ACC112 (cell line): ENCODE measurements around the gene NAALADL2.
"Not testable (repeated sequence)": the region's sequence is repeated elsewhere in the genome, so short reads cannot be mapped to it uniquely, and the experiment has no call there.

Source experiments
- H2AFZ ChIP-seq: fragments of 200-600 bp; sonication (generic); one replicate; pipeline ENCODE4 v1.6.0; 2017; ENCODE audit warnings: antibody characterized with exemption, low read length; ENCODE audit not compliant: unreplicated experiment
- H3K27ac ChIP-seq: fragments of 200-600 bp; sonication (generic); 2 replicates; pipeline ENCODE4 v1.5.1; 2014; ENCODE audit warnings: low read depth, mild to moderate bottlenecking, antibody characterized with exemption, low read length, moderate library complexity
- H3K27me3 ChIP-seq: fragments of 200-600 bp; sonication (generic); 2 replicates; pipeline ENCODE4 v1.6.1; 2014; ENCODE audit warnings: mild to moderate bottlenecking, antibody characterized with exemption, low read length, moderate library complexity, mixed read lengths; ENCODE audit not compliant: insufficient read depth
- H3K36me3 ChIP-seq: fragments of 200-600 bp; sonication (generic); 2 replicates; pipeline ENCODE4 v1.6.1; 2016; ENCODE audit warnings: mild to moderate bottlenecking, antibody characterized with exemption, low read length, moderate library complexity, mixed read lengths; ENCODE audit not compliant: insufficient read depth
- H3K4me1 ChIP-seq: fragments of 200-600 bp; sonication (generic); one replicate; pipeline ENCODE4 v1.6.1; 2016; ENCODE audit warnings: low read length, mixed read lengths; ENCODE audit not compliant: insufficient read depth, unreplicated experiment, control insufficient read depth
- H3K4me3 ChIP-seq: fragments of 200-600 bp; sonication (generic); 2 replicates; pipeline ENCODE4 v1.5.1; 2014; ENCODE audit warnings: mild to moderate bottlenecking, low read depth, low read length
- H3K79me2 ChIP-seq: fragments of 200-600 bp; sonication (generic); one replicate; pipeline ENCODE4 v1.6.0; 2016; ENCODE audit warnings: low read length; ENCODE audit not compliant: control insufficient read depth, unreplicated experiment, insufficient read depth

Gene NAALADL2

DNA sequence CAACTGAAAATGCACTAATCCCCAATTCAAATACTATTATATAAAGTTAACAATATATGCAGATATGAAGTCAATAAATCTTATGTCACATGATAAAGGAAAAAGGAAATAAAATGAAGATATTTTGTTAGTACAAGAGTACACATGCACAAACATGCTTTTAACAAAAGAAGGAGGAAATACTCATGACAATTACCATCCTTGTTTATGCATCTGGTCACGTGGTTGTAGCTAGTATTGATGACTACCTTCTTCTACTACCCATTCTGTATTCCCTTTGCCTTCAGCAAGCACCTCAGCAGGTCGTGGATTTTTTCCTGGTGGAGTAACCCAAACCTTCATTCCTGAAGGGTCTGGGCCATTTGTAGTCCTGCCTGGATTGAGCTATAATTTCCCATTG is 669.6 kb downstream of the NAALADL2 start:
- H3K79me2 ChIP-seq, H3K4me1 ChIP-seq, H3K36me3 ChIP-seq: not testable (repeated sequence)

DNA sequence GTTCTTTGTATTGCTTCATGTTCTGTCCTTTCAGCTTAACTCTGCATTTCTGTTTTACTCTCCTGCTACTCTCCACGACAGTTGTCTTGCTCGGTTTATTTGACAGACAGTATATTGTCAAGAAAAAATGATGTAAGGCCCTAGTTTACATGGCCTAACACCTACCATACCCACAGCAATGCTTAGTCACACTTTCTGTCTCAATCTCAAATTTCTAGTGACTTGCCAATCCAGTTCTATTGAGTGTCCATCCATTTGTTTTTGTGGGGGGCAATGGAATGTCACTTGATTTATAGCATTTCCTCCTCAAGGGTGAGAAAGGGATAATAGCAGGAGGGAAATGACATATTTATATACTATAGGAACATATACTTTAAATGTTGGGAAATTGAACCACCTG is 676.2 kb downstream of the NAALADL2 start:
- Histone ChIP-seq H3K4me3 (no peak overlapping the region), H3K27ac (no peak overlapping the region), H3K4me1 (no peaks in the 10 kb centered on the region), H2AFZ (no peak overlapping the region), H3K79me2 (no peaks in the 10 kb centered on the region), H3K36me3 (no peaks in the 10 kb centered on the region; the same call in 1 of the 2 replicates), H3K27me3 (no peaks in the 10 kb centered on the region)

More for the DNA sequence above, 669.6 kb downstream of the NAALADL2 start:
- H3K4me3 ChIP-seq, H3K27ac ChIP-seq, H3K27me3 ChIP-seq, H2AFZ ChIP-seq: not testable (repeated sequence)

DNA sequence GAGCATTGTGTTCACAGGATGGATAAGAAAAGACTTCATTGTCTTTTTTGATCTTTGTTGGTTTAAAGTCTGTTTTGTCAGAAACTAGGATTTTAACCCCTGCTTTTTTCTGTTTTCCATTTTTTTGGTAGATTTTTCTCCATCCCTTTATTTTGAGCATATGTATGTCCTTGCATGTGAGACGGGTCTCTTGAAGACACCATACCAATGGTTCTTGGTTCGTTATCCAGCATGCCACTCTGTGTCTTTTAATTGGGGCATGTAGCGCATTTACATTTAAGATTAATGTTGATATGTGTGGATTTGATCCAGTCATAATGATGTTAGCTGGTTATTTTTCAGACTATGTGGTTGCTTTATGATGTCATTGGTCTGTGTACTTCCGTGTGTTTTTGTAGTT is 687.0 kb downstream of the NAALADL2 start:
- Histone ChIP-seq H3K36me3 (no peaks in the 10 kb centered on the region), H3K79me2 (no peaks in the 10 kb centered on the region), H3K27ac (no peak overlapping the region), H3K4me1 (no peaks in the 10 kb centered on the region), H3K4me3 (no peak overlapping the region), H2AFZ (no peak overlapping the region), H3K27me3 (no peaks in the 10 kb centered on the region)

DNA sequence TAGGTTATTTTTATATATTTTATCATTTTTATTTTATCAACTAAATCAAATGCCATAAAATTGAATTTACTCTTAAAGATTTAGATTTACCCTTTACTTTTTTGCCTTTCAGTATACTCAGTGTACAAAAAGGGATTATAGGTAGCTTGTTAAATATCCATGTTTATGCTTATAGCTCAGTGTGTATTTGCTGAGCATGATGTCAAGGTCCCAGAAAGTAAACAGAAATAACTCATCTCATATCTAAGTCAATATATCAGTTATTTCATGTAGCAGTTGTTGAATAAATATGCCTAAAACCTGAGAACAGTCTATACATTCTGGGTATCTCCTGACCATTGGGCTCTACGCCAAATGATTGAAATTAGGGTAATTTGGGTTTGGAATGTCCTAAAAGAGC is 693.8 kb downstream of the NAALADL2 start:
- Histone ChIP-seq H3K79me2 (no peaks in the 10 kb centered on the region), H3K4me3 (no peak overlapping the region), H3K27me3 (no peaks in the 10 kb centered on the region), H2AFZ (no peak overlapping the region), H3K4me1 (no peaks in the 10 kb centered on the region), H3K27ac (no peak overlapping the region), H3K36me3 (no peaks in the 10 kb centered on the region)

DNA sequence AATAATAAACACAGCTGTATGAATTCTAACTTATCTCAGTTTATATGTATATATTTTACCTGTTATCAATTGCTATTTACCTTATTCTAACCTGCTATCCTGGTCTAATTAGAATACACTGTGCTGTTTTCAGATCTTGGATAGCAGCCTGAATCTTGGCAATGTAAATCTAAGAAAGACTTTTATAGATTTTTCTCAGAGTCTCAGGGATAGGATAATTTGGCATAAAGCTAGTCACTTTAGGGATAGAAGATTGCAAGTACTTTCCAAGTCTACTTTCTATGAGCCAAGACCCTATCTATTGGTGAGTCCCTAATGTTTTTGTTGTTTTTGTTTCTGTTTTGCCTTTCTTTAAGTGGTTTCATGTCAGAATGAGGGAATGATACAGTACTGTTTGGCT is 695.7 kb downstream of the NAALADL2 start:
- H2AFZ ChIP-seq = no peak overlapping the region
- no peaks in the 10 kb centered on the region for H3K27me3 ChIP-seq
- no peaks in the 10 kb centered on the region for H3K79me2 ChIP-seq
- H3K4me1 ChIP-seq = no peaks in the 10 kb centered on the region
- no peaks in the 10 kb centered on the region for H3K36me3 ChIP-seq
- no peak overlapping the region for H3K27ac ChIP-seq
- no peak overlapping the region for H3K4me3 ChIP-seq

DNA sequence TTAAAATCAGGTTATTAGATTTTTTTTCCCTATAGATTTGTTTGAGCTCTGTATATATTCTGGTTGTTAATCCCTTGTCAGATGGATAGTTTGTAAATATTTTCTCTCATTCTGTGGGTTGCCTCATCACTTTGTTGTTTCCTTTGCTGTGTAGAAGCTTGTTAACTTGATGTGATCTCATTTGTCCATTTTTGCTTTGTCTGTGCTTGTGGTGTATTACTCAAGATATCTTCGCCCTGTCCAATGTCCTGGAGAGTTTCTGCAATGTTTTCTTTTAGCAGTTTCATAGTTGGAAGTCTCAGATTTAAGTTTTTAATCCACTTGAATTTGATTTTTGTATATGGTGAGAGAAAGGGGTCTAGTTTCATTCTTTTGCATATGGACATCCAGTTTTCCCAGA is 699.1 kb downstream of the NAALADL2 start:
- Histone ChIP-seq H3K27me3 (no peaks in the 10 kb centered on the region), H3K27ac (no peak overlapping the region), H2AFZ (no peak overlapping the region), H3K4me1 (no peaks in the 10 kb centered on the region), H3K79me2 (no peaks in the 10 kb centered on the region), H3K36me3 (no peaks in the 10 kb centered on the region), H3K4me3 (no peak overlapping the region)

DNA sequence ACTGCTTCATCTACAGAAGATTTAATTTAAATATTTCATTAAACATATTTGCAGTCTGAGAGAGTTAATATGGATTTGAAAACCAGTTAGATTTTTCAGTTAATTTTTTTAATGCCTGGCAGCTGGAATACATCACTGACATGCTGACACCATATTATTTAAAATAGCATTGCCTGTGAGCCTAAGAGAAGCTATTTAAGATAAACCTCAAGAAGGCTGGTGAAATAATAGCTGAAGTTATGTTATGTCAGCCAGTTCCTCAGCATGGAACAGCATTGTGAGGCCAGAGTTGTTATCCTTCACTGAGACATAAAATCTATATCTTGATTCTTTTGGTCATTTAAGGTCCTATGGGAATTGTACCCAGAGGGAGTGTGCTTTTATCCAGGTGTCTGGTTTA is 705.2 kb downstream of the NAALADL2 start:
- Histone ChIP-seq H3K27ac (no peak overlapping the region), H3K4me1 (no peaks in the 10 kb centered on the region), H3K4me3 (no peak overlapping the region), H3K79me2 (no peaks in the 10 kb centered on the region), H3K36me3 (no peaks in the 10 kb centered on the region), H2AFZ (no peak overlapping the region), H3K27me3 (no peaks in the 10 kb centered on the region)

DNA sequence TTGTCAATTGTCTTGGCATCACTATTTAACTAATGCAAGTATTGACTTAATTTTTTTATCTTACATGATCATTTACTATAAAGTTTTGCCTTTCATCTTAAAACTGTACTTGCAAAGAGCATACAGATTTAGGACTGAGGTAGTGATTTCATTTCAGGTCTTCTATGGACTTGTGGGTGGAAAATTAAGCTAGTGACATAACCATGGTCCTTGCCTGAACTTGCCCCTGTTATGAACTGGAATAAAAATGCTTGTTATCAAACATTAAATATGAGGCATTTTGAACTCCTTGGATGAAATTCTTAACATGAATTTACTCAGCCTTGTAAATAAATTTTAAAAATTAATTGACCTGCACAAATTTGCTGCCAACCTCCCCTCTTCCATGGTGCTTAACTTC is 712.0 kb downstream of the NAALADL2 start:
- Histone ChIP-seq H3K4me1 (no peaks in the 10 kb centered on the region), H3K27ac (no peak overlapping the region), H2AFZ (no peak overlapping the region), H3K27me3 (no peaks in the 10 kb centered on the region), H3K4me3 (no peak overlapping the region), H3K36me3 (no peaks in the 10 kb centered on the region), H3K79me2 (no peaks in the 10 kb centered on the region)

DNA sequence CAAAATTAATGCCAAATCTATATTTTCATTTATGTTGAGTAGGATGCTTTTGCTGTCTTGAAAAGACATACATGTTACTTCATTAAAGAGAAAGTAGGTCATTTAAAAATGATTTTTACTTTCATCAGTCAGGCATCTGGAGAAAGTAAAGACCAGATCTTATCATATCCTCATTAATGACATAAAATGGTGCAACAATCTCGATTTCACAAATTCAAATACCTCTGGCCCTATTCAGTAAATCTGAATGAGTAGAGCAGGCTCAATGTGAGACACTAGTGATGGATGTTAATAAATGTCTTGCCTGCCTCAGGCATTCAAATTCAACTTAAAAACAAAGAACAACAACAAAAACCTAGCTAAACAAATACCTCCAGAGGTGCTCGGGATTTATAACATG is 714.1 kb downstream of the NAALADL2 start:
- no peaks in the 10 kb centered on the region for H3K79me2 ChIP-seq
- no peaks in the 10 kb centered on the region for H3K4me1 ChIP-seq
- H3K27ac ChIP-seq = no peak overlapping the region
- H3K4me3 ChIP-seq = no peak overlapping the region
- H2AFZ ChIP-seq = no peak overlapping the region
- no peaks in the 10 kb centered on the region for H3K27me3 ChIP-seq
- H3K36me3 ChIP-seq = no peaks in the 10 kb centered on the region

DNA sequence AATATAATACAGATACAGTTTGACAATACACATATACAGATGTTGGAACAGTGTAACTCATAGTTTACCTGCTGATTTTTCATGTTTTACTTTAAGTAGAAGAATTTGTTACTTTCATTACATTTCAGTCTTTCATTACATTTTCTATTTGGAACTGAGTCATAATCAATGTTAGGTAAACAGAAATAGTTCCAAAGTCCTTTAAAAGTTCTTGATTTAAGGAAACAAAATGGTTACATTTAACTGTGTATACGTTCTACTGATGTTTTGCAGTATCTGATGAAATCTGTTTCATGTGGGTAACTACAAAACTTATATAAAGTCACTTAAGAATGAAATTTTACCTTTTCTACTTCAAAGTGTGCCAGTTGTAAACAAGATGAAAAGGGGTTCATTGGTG is 721.2 kb downstream of the NAALADL2 start:
- H3K36me3 ChIP-seq = no peaks in the 10 kb centered on the region
- no peak overlapping the region for H3K27ac ChIP-seq
- no peaks in the 10 kb centered on the region for H3K27me3 ChIP-seq
- H2AFZ ChIP-seq = no peak overlapping the region
- H3K4me1 ChIP-seq = no peaks in the 10 kb centered on the region
- no peaks in the 10 kb centered on the region for H3K79me2 ChIP-seq
- no peak overlapping the region for H3K4me3 ChIP-seq

DNA sequence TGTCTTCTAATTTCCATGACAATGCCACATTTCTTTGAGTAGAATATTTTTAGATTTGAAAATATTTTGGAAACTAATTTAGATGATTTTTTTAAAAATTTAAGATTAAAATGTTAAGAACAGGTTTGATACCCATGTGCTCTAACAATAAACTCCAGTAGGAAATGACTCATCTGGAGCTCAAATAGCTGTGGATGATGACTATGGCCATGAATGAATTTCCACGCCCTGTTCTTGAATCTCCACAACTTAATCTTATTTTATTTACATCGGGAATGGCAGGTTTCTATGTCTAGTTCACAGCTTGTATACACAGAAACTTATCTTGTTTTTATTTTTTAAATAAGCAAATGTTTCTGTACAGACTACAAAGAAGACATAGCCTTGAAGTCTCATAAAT is 726.8 kb downstream of the NAALADL2 start:
- no peaks in the 10 kb centered on the region for H3K36me3 ChIP-seq
- H3K79me2 ChIP-seq = no peaks in the 10 kb centered on the region
- H3K4me3 ChIP-seq = no peak overlapping the region
- no peaks in the 10 kb centered on the region for H3K27me3 ChIP-seq
- peaks cover 5% of the 10 kb centered on the region for H3K4me1 ChIP-seq
- no peak overlapping the region for H2AFZ ChIP-seq
- no peak overlapping the region for H3K27ac ChIP-seq

DNA sequence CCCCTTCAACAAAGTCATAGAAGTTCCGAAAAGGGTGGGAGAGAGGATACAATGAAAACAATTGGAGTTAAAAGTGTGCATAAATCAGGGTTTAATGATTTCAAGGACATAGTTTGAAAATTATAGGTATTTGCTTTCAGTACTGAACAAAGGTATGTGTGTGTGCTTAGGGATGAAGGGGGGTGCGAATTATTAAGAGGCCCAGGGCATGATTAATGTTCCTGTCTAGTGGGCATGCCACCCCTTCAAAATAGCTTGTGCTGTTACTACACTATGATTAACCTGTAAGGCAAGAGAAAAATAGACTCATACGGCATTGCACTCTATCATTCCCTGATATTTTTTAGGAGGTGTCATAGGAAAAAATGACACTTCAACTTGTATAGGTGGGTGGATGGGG is 731.6 kb downstream of the NAALADL2 start:
- H3K27me3 ChIP-seq = no peaks in the 10 kb centered on the region
- H3K36me3 ChIP-seq = no peaks in the 10 kb centered on the region
- H3K4me3 ChIP-seq = no peak overlapping the region
- no peak overlapping the region for H3K27ac ChIP-seq
- no peak overlapping the region for H2AFZ ChIP-seq
- H3K79me2 ChIP-seq = no peaks in the 10 kb centered on the region
- H3K4me1 ChIP-seq = peaks cover 5% of the 10 kb centered on the region
